ENCODE measurements around the gene ALAS2. TPM values are rescaled to one million over a fixed set of nuclear protein-coding genes. Genes with fewer than 3 reads are reported as not detected.

ALAS2 gene
- total and polyA plus RNA-seq, 5 donors from 2014 or later, result not detected

DNA sequence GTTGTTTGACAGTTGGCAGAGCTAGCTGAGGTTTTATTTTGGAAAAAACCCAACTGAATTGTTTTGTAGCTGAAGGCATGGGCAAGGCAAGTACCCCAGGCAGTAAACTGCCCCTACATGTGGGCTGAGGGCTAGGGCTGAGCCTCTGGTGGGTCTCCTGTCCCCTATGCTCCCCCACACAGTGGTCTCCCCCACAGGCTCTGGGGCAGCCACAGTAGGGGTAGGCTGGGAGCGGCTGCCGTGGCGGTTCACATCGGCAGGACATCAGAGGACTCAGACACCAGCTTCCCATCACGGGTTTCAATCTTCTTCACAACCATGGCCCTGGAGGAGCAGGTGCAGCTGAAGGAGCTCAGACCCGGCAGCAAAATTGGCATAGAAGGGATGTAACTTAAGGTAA lies 10.7 kb upstream of the ALAS2 start:
- H3K4me1 Mint-ChIP-seq, result no peaks in the 10 kb centered on the region
- H3K9me3 ChIP-seq (ENCODE audit: control insufficient read depth in 2 of 2, low read length in 2 of 2), result no peaks in the 10 kb centered on the region
- H3K27me3 ChIP-seq (ENCODE audit: control insufficient read depth, insufficient read depth, low read length), result no peaks in the 10 kb centered on the region
- no peaks in the 10 kb centered on the region for H3K36me3 ChIP-seq (ENCODE audit: control insufficient read depth, insufficient read depth, low read length)
- no peak overlapping the region for H3K4me3 Mint-ChIP-seq
- DNase-seq, result no peak
- H3K4me3 ChIP-seq (ENCODE audit: low read depth, low read length), result no peak overlapping the region
- no peaks in the 10 kb centered on the region for H3K4me1 ChIP-seq (ENCODE audit: control insufficient read depth, insufficient read depth, low read length, poor library complexity, severe bottlenecking)
- H3K27me3 Mint-ChIP-seq, result no peaks in the 10 kb centered on the region
- no peaks in the 10 kb centered on the region for H3K36me3 Mint-ChIP-seq
- no peaks in the 10 kb centered on the region for H3K9me3 Mint-ChIP-seq
- no peak overlapping the region for H3K27ac Mint-ChIP-seq
- no peak for ATAC-seq (ENCODE audit: low read depth in 2 of 2)
- H3K27ac ChIP-seq (ENCODE audit: insufficient read depth, low read length, poor library complexity, severe bottlenecking), result no peak overlapping the region

DNA sequence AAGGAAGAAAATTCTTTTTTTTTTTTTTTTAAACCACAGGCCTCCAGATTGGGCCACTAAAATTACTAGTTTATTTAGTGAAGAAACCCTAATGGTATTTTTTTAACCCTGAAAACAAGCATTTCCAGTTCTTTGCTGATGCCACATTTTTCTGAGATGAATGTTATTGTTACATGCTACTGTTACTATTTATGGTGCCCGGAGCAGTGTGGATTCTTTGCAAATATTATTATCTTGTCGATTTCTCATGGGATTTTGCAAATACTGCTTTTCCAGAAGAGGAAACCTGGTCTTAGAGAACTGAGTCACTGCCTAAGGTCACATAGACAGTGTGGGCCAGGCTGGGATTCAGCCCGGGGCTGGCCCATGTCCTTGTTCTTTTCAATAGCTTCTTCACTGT lies 8.7 kb upstream of the ALAS2 start:
- no peak overlapping the region for H3K27ac ChIP-seq (ENCODE audit: insufficient read depth, low read length, poor library complexity, severe bottlenecking)
- H3K4me1 ChIP-seq (ENCODE audit: control insufficient read depth, insufficient read depth, low read length, poor library complexity, severe bottlenecking), result no peaks in the 10 kb centered on the region
- Mint-ChIP-seq H3K36me3 (no peaks in the 10 kb centered on the region), H3K9me3 (no peaks in the 10 kb centered on the region), H3K27me3 (no peaks in the 10 kb centered on the region), H3K4me1 (no peaks in the 10 kb centered on the region), H3K27ac (no peak overlapping the region), H3K4me3 (no peak overlapping the region)
- ATAC-seq (ENCODE audit: low read depth in 2 of 2), result no peak
- H3K4me3 ChIP-seq (ENCODE audit: low read depth, low read length), result no peak overlapping the region
- no peaks in the 10 kb centered on the region for H3K9me3 ChIP-seq (ENCODE audit: control insufficient read depth in 2 of 2, low read length in 2 of 2)
- DNase-seq, result no peak
- no peaks in the 10 kb centered on the region for H3K36me3 ChIP-seq (ENCODE audit: control insufficient read depth, insufficient read depth, low read length)
- no peaks in the 10 kb centered on the region for H3K27me3 ChIP-seq (ENCODE audit: control insufficient read depth, insufficient read depth, low read length)

DNA sequence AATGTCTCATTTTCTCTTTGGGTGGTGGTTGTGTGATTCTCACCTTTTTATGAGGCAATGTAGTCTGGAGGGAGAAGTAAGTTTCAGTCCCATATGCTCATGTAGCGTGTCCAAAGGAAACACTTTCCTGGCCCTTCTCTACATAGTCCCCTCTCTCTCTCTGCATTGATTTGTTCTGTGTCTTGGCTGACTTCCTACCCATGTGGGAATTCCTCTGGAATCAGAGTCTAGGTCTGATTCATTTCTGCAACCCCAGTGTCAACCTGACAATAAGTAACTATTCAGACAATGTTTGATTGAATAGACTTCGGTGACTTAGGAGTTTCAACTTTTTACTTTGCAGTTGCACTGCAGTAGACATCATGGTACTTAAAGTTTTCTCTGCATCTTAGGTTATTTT lies 2.7 kb upstream of the ALAS2 start:
- H3K36me3 Mint-ChIP-seq, result no peaks in the 10 kb centered on the region
- H3K4me3 Mint-ChIP-seq, result no peak overlapping the region
- no peak for DNase-seq
- H3K9me3 Mint-ChIP-seq, result no peaks in the 10 kb centered on the region
- Histone ChIP-seq H3K4me1 (ENCODE audit: control insufficient read depth, insufficient read depth, low read length, poor library complexity, severe bottlenecking) (no peaks in the 10 kb centered on the region), H3K4me3 (ENCODE audit: low read depth, low read length) (no peak overlapping the region), H3K36me3 (ENCODE audit: control insufficient read depth, insufficient read depth, low read length) (no peaks in the 10 kb centered on the region), H3K9me3 (ENCODE audit: control insufficient read depth in 2 of 2, low read length in 2 of 2) (no peaks in the 10 kb centered on the region), H3K27me3 (ENCODE audit: control insufficient read depth, insufficient read depth, low read length) (no peaks in the 10 kb centered on the region), H3K27ac (ENCODE audit: insufficient read depth, low read length, poor library complexity, severe bottlenecking) (no peak overlapping the region)
- H3K27ac Mint-ChIP-seq, result no peak overlapping the region
- ATAC-seq (ENCODE audit: low read depth in 2 of 2), result no peak
- no peaks in the 10 kb centered on the region for H3K27me3 Mint-ChIP-seq
- H3K4me1 Mint-ChIP-seq, result no peaks in the 10 kb centered on the region

DNA sequence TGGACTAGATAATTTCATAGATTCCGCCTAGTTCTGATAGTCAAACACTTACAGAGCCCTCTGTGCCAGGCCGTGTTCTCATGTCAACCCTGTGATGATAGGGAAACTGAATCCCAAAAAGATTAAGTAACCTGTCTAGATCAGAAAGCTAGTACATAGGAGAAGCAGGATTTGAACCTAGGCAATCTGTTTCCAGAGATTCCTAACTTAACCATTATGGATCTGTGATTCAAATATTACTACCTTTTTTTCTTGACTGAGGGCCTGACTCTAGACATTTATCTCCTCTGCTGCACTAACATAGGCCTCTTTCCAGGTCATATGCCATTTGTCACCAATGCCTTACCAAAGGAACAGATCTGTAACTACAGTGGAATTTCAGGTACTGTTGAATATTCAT lies 1.5 kb downstream of the ALAS2 start:
- H3K36me3 Mint-ChIP-seq, result no peaks in the 10 kb centered on the region
- H3K4me3 ChIP-seq (ENCODE audit: low read depth, low read length), result no peak overlapping the region
- H3K4me1 Mint-ChIP-seq, result no peaks in the 10 kb centered on the region
- H3K9me3 Mint-ChIP-seq, result peaks cover 0 to 1% (median 0%) of the 10 kb centered on the region in 7 donors
- H3K27me3 Mint-ChIP-seq, result no peaks in the 10 kb centered on the region
- no peak overlapping the region for H3K27ac Mint-ChIP-seq
- DNase-seq, result no peak
- ATAC-seq (ENCODE audit: low read depth in 2 of 2), result no peak
- no peak overlapping the region for H3K4me3 Mint-ChIP-seq
- H3K27me3 ChIP-seq (ENCODE audit: control insufficient read depth, insufficient read depth, low read length), result no peaks in the 10 kb centered on the region
- H3K4me1 ChIP-seq (ENCODE audit: control insufficient read depth, insufficient read depth, low read length, poor library complexity, severe bottlenecking), result no peaks in the 10 kb centered on the region
- H3K9me3 ChIP-seq (ENCODE audit: control insufficient read depth in 2 of 2, low read length in 2 of 2), result no peaks in the 10 kb centered on the region
- H3K27ac ChIP-seq (ENCODE audit: insufficient read depth, low read length, poor library complexity, severe bottlenecking), result no peak overlapping the region
- H3K36me3 ChIP-seq (ENCODE audit: control insufficient read depth, insufficient read depth, low read length), result no peaks in the 10 kb centered on the region

DNA sequence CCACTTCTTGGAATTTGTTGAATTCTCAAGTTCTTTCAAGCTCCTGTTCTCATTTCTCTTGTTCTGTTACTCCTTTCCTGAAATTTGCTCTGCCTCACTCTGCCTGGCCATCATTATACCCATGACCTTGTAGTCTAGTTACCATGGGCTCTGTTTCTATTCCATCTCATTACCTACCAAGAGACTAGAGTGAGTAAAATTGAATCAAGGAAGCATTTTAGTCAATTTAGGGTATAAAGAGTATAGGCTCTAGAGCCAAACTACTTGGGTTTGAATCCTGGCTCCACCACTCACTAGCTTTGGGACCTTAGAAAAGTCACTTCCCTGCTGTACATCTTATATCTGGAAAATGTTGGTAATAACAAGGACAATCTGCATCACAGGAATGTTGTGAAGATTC lies 2.2 kb downstream of the ALAS2 start:
- Histone ChIP-seq H3K9me3 (ENCODE audit: control insufficient read depth in 2 of 2, low read length in 2 of 2) (no peaks in the 10 kb centered on the region), H3K4me1 (ENCODE audit: control insufficient read depth, insufficient read depth, low read length, poor library complexity, severe bottlenecking) (no peaks in the 10 kb centered on the region), H3K4me3 (ENCODE audit: low read depth, low read length) (no peak overlapping the region), H3K27me3 (ENCODE audit: control insufficient read depth, insufficient read depth, low read length) (no peaks in the 10 kb centered on the region), H3K27ac (ENCODE audit: insufficient read depth, low read length, poor library complexity, severe bottlenecking) (no peak overlapping the region), H3K36me3 (ENCODE audit: control insufficient read depth, insufficient read depth, low read length) (no peaks in the 10 kb centered on the region)
- H3K27ac Mint-ChIP-seq, result no peak overlapping the region
- H3K4me1 Mint-ChIP-seq, result no peaks in the 10 kb centered on the region
- no peak for DNase-seq
- ATAC-seq (ENCODE audit: low read depth in 2 of 2), result no peak
- no peaks in the 10 kb centered on the region for H3K27me3 Mint-ChIP-seq
- no peaks in the 10 kb centered on the region for H3K36me3 Mint-ChIP-seq
- H3K4me3 Mint-ChIP-seq, result no peak overlapping the region
- H3K9me3 Mint-ChIP-seq, result peaks cover 0 to 1% (median 0%) of the 10 kb centered on the region in 7 donors

DNA sequence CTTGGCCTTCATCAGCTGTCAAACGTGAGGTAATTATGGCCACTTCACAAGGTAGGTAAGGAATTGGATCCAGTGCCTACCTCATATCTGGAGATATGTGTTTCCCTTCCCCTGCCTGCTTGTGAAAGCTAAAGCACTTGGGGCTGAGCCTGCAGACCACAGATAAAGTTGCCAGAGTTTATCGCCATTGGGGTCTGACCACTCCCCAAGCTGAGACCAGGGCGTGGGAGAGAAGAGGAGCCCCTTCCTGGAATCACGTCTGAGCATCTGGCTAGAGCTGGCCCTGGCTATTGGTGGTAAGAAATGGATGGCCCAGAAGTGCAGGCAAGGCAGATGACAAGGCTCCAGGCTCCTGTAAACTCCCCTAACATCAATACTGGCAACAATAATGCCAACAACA lies 2.7 kb downstream of the ALAS2 start:
- Histone ChIP-seq H3K4me3 (ENCODE audit: low read depth, low read length) (no peak overlapping the region), H3K36me3 (ENCODE audit: control insufficient read depth, insufficient read depth, low read length) (no peaks in the 10 kb centered on the region), H3K4me1 (ENCODE audit: control insufficient read depth, insufficient read depth, low read length, poor library complexity, severe bottlenecking) (no peaks in the 10 kb centered on the region), H3K27ac (ENCODE audit: insufficient read depth, low read length, poor library complexity, severe bottlenecking) (no peak overlapping the region), H3K9me3 (ENCODE audit: control insufficient read depth in 2 of 2, low read length in 2 of 2) (no peaks in the 10 kb centered on the region), H3K27me3 (ENCODE audit: control insufficient read depth, insufficient read depth, low read length) (no peaks in the 10 kb centered on the region)
- H3K4me1 Mint-ChIP-seq, result no peaks in the 10 kb centered on the region
- ATAC-seq (ENCODE audit: low read depth in 2 of 2) (no peak), DNase-seq (no peak)
- H3K27me3 Mint-ChIP-seq, result no peaks in the 10 kb centered on the region
- H3K36me3 Mint-ChIP-seq, result no peaks in the 10 kb centered on the region
- no peak overlapping the region for H3K4me3 Mint-ChIP-seq
- H3K9me3 Mint-ChIP-seq, result peaks cover 0 to 1% (median 0%) of the 10 kb centered on the region in 7 donors
- no peak overlapping the region for H3K27ac Mint-ChIP-seq

DNA sequence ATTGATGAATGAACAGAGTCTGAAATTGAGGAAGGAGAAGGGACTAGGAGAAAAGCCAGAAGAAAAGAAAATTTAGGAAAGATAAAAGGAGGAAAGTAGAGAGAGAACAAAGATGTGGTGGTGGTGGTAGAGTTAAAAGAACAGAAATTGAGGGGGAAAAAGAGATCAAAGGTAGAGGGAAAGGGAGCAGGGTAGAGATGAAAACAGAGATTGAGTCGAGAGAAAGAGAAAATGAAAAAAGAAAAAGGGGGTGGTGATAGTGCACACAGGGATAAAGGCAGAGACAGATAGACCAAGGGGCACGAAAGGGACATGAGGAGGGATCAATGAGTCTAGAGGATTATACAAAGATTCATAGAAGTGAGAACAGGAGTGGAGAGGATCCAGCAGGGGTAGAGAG lies 3.9 kb downstream of the ALAS2 start:
- Mint-ChIP-seq H3K27ac (no peak overlapping the region), H3K4me1 (no peaks in the 10 kb centered on the region), H3K36me3 (no peaks in the 10 kb centered on the region), H3K9me3 (peaks cover 0 to 1% (median 0%) of the 10 kb centered on the region in 7 donors), H3K4me3 (no peak overlapping the region), H3K27me3 (no peaks in the 10 kb centered on the region)
- Histone ChIP-seq H3K9me3 (ENCODE audit: control insufficient read depth in 2 of 2, low read length in 2 of 2) (no peaks in the 10 kb centered on the region), H3K27me3 (ENCODE audit: control insufficient read depth, insufficient read depth, low read length) (no peaks in the 10 kb centered on the region), H3K4me3 (ENCODE audit: low read depth, low read length) (no peak overlapping the region), H3K27ac (ENCODE audit: insufficient read depth, low read length, poor library complexity, severe bottlenecking) (no peak overlapping the region), H3K36me3 (ENCODE audit: control insufficient read depth, insufficient read depth, low read length) (no peaks in the 10 kb centered on the region), H3K4me1 (ENCODE audit: control insufficient read depth, insufficient read depth, low read length, poor library complexity, severe bottlenecking) (no peaks in the 10 kb centered on the region)
- no peak for ATAC-seq (ENCODE audit: low read depth in 2 of 2)
- no peak for DNase-seq

DNA sequence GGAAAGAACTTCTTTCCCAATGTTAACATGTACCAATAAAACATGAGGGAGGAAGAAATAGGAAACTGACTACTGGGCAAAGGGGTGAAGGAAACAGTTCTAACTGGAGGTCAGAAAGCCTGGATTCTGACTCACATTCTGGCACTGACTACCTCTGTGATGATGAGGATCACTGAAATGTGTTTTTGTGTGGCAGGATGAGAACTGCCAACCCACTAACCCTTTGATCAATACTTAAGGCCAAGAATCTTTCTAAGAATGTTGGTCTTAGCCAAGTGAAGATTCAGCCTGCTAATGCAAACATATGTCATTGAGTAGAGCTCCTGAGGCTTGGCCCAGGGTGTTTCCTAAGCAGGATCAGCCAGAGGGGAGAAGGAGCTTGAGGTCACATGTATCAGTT lies 4.6 kb downstream of the ALAS2 start:
- DNase-seq (no peak), ATAC-seq (ENCODE audit: low read depth in 2 of 2) (no peak)
- peaks cover 0 to 1% (median 0%) of the 10 kb centered on the region in 7 donors for H3K9me3 Mint-ChIP-seq
- H3K4me1 Mint-ChIP-seq, result no peaks in the 10 kb centered on the region
- no peak overlapping the region for H3K4me3 Mint-ChIP-seq
- Histone ChIP-seq H3K9me3 (ENCODE audit: control insufficient read depth in 2 of 2, low read length in 2 of 2) (no peaks in the 10 kb centered on the region), H3K4me1 (ENCODE audit: control insufficient read depth, insufficient read depth, low read length, poor library complexity, severe bottlenecking) (no peaks in the 10 kb centered on the region), H3K4me3 (ENCODE audit: low read depth, low read length) (no peak overlapping the region), H3K27ac (ENCODE audit: insufficient read depth, low read length, poor library complexity, severe bottlenecking) (no peak overlapping the region), H3K27me3 (ENCODE audit: control insufficient read depth, insufficient read depth, low read length) (no peaks in the 10 kb centered on the region), H3K36me3 (ENCODE audit: control insufficient read depth, insufficient read depth, low read length) (no peaks in the 10 kb centered on the region)
- no peak overlapping the region for H3K27ac Mint-ChIP-seq
- H3K27me3 Mint-ChIP-seq, result no peaks in the 10 kb centered on the region
- no peaks in the 10 kb centered on the region for H3K36me3 Mint-ChIP-seq
